ENCODE data around the gene SNX8.
"Not testable (repeated sequence)": the region's sequence is repeated elsewhere in the genome, so short reads cannot be mapped to it uniquely, and the experiment has no call there.

SNX8 gene, protein sequence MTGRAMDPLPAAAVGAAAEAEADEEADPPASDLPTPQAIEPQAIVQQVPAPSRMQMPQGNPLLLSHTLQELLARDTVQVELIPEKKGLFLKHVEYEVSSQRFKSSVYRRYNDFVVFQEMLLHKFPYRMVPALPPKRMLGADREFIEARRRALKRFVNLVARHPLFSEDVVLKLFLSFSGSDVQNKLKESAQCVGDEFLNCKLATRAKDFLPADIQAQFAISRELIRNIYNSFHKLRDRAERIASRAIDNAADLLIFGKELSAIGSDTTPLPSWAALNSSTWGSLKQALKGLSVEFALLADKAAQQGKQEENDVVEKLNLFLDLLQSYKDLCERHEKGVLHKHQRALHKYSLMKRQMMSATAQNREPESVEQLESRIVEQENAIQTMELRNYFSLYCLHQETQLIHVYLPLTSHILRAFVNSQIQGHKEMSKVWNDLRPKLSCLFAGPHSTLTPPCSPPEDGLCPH

DNA sequence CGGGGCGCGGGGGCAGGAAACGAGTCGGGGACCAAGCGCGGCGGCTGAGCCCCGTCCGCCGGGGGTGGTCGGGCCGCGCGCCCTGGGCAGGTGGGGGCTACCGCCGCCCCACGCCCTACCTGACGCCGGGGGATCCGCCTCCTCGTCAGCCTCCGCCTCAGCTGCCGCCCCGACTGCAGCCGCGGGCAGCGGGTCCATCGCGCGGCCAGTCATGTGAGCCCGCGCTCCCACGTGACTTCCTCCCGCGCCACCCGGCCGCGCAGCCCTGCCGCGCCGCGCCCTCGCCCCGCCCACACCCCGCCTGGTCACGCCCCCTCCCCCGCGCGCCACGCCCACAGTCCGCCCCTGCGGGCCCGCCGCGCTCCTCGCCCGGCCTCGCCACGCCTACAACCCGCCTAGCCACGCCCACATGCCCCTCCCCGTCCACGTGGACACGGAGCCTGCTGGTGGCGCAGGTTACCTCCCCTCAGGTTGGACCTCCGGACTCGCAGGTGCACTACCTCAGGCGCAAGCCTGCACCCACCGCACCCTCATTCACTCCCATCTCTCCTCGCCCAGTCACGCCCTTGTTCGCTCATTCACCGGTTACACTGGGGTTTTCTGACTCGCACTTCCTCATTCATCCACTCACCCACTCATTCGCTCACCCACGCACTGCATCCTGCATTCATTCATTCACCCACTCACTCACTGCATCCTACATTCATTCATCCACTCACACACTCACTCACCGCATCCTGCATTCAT is at the start of gene SNX8:
Gene SNX8 (minus strand): TSS at position 233 of the 747 bp plus-strand sequence. CDS start 20 bp downstream, at position 213.
- peak; percentile 96 to 98 (median 98) for DNase-seq

GRCh38 chr7:2362385-2363088 is 48.3 kb upstream of the SNX8 start:
- no peak for DNase-seq

DNA sequence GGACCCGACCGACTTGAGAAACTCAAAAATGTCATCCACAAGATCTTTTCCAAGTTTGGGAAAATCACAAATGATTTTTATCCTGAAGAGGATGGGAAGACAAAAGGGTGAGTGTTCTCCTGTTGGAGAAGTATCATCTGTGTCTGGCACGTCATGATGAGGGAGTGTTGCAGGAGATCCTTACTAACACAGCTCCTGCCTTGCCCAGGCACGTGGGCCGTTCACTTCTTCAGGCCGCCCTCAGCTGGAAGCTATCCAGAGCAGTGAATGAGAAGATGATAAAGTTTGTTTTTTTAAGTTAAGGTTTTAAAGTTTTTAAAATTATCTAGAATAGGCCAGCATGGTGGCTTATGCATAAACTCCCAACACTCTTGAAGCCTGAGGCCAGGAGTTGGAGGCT is 46.6 kb upstream of the SNX8 start:
- DNase-seq = no peak

- DNase-seq = no peak
Measured at GRCh38 chr7:2359610-2360009, 45.4 kb upstream of the SNX8 start.

GRCh38 chr7:2358968-2359527 is 44.8 kb upstream of the SNX8 start:
- no peak for DNase-seq

GRCh38 chr7:2357571-2357970 is 43.3 kb upstream of the SNX8 start:
- peak; percentile 26 to 44 (median 38) for DNase-seq

DNA sequence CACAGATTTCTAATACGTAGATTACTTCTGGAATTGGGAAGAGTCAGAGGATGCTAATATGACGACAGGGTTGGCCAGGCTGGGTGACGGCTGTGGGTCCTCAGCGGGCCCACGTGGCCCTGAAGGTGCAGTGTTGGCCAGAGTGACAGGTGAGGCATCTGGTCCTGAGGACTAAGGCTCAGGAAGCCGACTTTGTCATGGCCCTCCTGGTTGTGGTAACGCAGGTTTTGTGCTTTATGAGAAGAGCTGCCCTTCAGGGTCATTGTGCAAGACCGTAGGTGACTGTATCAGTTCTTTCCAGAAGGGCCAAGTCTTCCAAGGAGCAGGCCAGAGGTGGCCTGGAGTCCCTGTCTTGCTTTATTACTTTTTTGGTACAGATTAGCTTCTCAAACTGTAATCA is 42.9 kb upstream of the SNX8 start:
- DNase-seq = no peak

- DNase-seq = no peak
Measured at GRCh38 chr7:2355705-2356008, 41.4 kb upstream of the SNX8 start.

GRCh38 chr7:2354939-2355704 is 40.9 kb upstream of the SNX8 start:
- DNase-seq = peak; percentile 18 to 44 (median 23)

DNA sequence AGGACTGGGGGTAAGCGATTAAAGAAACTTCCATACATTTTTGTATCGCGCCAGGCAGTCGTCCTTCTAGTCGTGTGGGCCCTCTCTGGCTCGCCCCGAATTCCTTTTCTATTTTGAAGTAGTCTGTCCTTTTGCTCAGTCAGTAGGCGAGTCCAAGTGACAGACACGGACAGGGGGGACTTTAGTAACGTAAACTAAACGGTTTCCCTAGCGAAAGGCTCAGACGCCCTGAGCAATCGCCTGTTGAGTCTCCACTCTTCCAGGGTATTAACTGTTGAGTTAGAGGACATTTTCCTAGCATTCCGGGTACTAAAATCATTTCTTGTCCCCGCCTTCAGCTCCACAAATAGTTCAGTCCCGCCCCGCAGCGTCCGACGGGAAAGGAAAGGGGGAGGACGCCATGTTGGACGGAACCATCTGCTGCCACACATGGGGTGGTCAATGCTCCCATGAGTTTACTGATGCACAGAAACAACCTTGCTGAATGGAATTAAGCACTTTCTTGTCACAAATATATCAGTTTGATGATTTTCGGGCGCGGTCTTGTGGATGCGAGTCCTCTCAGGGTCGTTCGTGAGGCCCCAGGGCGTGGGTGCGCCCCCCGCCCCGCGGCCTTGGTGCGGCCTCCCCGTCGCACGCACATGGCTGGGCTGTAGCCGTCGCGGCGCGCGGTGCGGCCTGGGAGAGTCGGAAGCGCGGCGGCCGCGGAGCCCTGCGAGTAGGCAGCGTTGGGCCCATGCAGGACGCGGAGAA is 40.1 kb upstream of the SNX8 start, which contains the start of gene EIF3B:
Gene EIF3B (plus strand): TSS at position 642 of the 753 bp plus-strand sequence. CDS start 95 bp downstream, at position 737.
- peak; percentile 95 to 97 (median 97) for DNase-seq

GRCh38 chr7:2353936-2354185 is 39.6 kb upstream of the SNX8 start:
- DNase-seq = peak; percentile 87 to 96 (median 95)

GRCh38 chr7:2353113-2353935 is 39.1 kb upstream of the SNX8 start:
- no peak for DNase-seq

GRCh38 chr7:2350861-2351260 is 36.6 kb upstream of the SNX8 start:
- peak in 1 of 3 donors; percentile 25 for DNase-seq

DNA sequence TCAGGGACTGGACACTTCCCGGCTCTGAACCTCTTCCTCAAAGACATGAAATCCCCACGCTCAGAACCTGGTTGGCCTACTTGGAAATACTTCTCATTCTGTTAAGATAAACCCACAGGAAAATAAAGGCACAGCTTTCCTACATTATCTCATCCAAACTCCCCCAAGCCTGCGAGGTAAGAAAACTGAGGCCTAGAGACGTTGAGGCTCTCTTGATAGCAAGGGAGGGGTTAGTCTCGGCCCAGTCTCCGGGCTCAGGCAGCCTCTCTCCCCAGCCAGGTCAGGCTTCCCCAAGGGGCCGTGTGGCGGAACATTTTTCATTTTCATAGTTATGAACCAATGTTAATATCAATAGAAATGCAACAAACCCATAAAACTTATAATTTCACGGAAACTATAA is 35.8 kb upstream of the SNX8 start:
- no peak for DNase-seq

DNA sequence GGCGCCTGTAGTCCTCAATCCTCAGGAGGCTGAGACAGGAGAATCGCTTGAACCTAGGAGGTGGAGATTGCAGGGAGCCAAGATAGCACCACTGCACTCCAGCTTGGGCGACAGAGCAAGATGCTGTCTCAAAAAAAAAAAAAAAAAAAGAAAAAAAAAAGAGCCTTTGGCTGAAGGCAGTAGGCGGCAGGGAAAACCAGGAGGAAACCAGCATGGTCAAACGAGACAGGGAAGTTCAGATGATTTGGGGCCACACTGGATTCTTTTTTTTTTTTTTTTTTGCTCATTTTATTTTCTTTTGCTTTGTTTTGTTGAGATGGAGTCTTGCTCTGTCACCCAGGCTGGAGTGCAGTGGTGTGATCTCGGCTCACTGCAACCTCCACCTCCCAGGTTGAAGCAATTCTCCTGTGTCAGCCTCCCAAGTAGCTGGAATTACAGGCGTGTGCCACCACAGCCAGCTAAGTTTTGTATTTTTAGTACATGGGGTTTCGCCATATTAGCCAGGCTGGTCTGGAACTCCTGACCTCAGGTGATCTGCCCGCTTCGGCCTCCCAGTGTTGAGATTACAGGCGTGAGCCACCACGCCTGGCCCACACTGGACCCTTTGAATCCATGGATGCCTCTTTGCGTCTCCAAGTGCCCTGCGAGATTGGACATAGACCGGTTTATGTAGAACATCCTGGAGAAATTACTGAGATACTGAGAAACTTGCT is 33.3 kb upstream of the SNX8 start:
- DNase-seq = peak; percentile 66 to 80 (median 72)

DNA sequence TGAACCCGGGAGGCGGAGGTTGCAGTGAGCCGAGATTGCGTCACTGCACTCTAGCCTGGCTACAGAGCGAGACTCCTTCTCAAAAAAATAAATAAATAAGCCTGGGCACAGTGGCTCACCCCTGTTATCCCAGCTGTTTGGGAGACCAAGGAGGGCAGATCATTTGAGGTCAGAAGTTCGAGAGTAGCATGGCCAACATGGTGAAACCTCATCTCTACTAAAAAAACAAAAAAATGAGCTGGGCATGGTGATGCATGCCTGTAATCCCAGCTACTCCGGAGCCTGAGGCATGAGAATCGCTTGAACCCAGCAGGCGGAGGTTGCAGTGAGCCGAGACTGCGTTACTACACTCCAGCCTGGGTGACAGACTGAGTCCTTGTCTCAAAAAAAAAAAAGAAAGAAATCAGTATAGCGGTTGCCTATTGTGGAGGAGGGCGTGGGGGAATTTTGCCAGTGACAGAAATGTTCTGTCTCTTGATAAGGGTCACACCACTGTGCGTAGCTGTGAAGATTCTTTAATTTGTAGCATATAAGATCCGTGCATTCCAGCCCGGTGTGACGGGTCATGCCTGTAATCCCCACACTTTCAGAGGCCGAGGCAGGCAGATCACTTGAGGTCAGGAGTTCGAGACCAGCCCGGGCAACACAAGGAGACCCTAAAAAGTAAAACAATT is 22.5 kb upstream of the SNX8 start:
- DNase-seq = no peak

DNA sequence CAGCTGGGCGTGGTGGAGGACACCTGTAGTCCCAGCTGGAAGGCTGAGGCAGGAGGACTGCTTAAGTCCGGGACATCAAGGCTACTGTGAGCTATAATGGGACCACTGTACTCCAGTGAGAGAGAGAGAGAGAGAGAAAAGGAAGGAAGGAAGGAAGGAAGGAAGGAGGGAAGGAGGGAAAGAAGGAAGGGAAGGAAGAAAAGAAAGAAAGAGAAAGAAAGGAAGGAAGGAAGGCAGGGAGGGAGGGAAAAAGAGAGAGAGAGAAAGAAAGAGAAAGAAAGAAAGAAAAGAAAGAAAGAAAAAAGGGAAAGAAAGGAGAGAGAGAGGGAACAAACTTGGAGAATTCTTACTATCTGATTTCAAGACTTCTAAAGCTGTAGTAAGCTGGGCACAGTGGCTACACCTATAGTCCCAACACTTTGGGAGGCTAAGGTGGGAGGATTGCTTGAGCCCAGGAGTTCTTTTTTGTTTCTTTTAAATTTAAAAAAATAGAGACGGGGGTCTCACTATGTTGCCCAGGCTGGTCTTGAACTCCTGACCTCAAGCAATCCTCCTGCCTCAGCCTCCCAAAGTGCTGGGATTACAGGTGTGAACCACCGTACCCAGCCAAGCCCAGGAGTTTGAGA is 18.5 kb upstream of the SNX8 start:
- DNase-seq = not testable (repeated sequence)

- peak; percentile 44 to 54 (median 50) for DNase-seq
Measured at GRCh38 chr7:2331707-2332106, 17.5 kb upstream of the SNX8 start.

GRCh38 chr7:2330493-2330892 is 16.3 kb upstream of the SNX8 start:
- no peak for DNase-seq

Measured in suppressor macrophage treated with lipopolysaccharide for 1 hour (primary cell).